GM18498 (cell line): ENCODE data around the gene CDYL.
"Not testable (repeated sequence)": the region's sequence is repeated elsewhere in the genome, so short reads cannot be mapped to it uniquely, and the experiment has no call there.

ENCODE experiments used
- ATAC-seq: cut with Tn5 transposase; IDR thresholded peaks from one replicate; pipeline ENCODE4 v1.9.1; 2021; ENCODE audit warnings: mild to moderate bottlenecking, moderate library complexity; ENCODE audit not compliant: unreplicated experiment

The CDYL gene

DNA sequence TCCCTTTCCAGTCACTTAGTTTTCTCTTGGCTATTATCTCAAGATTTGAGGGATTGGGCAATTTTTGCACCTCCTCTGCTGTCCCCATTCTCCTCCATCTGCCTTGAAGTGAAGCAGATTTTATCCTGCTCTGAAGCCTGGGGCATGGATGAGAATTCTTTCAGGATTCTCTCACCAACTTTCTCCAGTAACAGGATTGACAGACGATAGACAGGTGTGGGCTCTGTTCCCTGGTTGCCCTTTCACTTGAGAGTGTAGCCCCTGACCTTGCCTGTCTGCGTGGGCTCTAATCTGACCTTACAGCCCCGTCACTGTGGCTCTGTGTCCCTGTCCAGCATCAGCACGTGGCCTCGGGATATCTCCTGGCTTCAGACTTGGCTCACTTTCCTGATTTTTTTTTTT lies 27.1 kb downstream of the CDYL start:
- ATAC-seq, result no peak

- no peak for ATAC-seq
Observed at GRCh38 chr6:4804095-4804494, 27.9 kb downstream of the CDYL start.

- ATAC-seq, result no peak
Observed at GRCh38 chr6:4805553-4806336, 29.5 kb downstream of the CDYL start.

DNA sequence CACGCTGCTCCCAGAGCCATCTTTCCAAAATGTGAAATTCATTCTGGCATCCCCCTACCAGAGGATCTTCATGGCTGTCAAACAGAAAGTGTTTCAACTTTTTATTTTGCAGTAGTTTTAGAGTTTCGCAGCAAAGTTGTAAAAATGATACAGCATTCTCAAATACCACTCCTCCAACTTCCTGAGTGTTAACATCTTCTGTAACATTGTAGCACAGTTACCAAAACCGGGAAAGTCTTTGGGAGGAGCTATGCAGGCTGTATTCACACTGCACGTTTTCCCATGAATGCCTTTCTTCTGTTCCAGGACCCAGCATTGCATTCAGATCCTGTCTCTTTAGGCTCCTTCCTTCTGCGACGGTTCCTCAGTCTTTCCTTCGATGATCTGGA lies 30.1 kb downstream of the CDYL start:
- ATAC-seq, result no peak

DNA sequence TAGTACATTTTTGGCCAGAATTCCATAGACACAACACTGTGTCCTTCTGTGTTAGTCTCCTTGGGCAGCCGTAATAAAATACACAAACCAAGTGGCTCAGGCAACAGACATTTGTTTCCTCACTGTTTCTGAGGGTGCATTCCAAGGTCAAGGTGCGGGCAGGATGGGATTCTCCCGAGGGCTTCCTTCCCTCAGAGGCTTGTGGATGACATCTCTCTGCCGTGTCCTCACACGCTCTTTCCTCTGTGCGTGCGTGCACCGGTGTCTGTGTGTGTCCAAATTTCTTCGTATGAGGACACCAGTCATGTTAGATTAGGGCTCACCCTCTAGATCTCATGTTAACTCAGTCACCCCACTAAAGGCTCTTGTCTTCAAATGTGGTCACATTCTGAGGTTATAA lies 30.6 kb downstream of the CDYL start:
- no peak for ATAC-seq

- no peak for ATAC-seq
Observed at GRCh38 chr6:4808396-4808795, 32.2 kb downstream of the CDYL start.

GRCh38 chr6:4809999-4810918 lies 34.1 kb downstream of the CDYL start:
- ATAC-seq, result no peak

DNA sequence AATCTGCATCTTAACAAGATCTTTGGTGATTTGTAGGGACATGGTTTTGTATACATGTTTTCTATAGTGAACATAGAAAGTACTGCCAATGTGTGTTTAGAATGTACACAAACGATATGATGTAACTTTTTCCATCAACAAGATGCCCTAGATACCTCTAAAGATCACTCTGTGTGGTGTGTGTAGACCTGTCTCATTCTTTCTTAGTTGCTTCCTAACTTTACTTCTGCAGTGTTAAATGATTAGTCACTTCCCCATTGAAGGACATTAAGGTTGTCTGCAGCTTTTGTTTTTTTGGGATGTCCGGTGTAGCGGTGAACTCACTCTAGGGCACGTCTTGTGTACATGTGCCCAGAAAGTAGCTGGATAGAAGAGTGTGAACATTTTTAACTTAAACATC lies 35.9 kb downstream of the CDYL start:
- no peak for ATAC-seq

GRCh38 chr6:4813055-4813454 lies 36.9 kb downstream of the CDYL start:
- no peak for ATAC-seq

- ATAC-seq, result peak; percentile 51
Observed at GRCh38 chr6:4814212-4814611, 38.0 kb downstream of the CDYL start.

DNA sequence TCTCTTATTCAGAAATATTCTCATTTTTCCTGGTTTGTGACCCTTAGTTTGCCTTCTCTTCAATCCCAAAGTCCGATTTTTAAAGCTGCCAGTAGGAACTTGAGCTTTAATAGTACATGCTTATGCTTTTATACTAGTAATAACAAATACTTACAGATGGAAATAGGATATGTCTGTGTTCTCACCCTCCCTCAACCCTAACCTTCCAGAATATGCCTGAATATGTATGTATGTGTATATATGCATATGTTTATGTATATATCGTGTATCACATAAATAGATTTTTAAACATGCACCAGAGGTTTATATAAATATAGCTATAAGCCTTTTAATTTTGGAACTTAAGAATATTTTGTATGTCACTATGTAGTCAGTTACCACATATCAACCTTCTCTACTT lies 38.8 kb downstream of the CDYL start:
- ATAC-seq, result no peak

GRCh38 chr6:4815584-4815983 lies 39.4 kb downstream of the CDYL start:
- no peak for ATAC-seq

DNA sequence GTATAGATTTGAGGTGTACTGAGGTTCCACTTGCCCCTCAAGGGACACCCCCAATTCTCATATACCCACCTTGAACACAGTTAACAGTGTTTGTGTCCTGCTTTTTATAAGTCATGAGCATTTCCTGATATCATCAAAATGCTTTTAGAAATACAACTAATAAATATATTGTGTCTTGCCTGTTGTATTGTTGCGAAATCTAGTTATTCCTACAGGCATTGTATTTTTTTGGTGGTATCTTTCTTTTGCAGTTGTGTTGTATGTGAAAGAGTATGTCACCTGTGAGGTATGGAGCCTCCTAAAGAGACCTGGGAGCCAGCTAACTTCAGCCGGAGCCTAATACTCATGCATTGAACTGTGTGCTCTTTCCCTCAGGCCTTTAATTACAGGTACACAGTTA lies 40.7 kb downstream of the CDYL start:
- ATAC-seq, result no peak

DNA sequence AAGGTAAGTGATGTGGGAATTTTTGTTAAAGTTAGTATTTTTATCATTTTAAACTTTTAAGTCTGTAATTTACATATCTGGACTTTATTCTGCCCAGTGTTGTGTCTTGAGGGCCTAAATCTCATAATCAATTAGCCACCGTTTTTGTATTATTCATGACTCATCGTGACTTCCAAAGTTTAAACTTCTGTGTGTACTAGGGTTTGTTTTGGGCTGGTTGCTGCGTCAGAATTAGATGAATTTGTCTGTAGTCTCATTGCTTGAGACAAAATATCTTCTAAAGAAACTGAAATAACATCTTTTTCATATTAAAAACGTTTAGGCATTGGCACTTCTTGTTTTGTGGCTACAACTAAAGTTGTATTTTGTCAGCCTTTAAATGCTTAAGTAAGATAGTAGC lies 41.3 kb downstream of the CDYL start:
- no peak for ATAC-seq

- ATAC-seq, result no peak
Observed at GRCh38 chr6:4818272-4818938, 42.2 kb downstream of the CDYL start.

- ATAC-seq, result no peak
Observed at GRCh38 chr6:4819706-4820283, 43.6 kb downstream of the CDYL start.

DNA sequence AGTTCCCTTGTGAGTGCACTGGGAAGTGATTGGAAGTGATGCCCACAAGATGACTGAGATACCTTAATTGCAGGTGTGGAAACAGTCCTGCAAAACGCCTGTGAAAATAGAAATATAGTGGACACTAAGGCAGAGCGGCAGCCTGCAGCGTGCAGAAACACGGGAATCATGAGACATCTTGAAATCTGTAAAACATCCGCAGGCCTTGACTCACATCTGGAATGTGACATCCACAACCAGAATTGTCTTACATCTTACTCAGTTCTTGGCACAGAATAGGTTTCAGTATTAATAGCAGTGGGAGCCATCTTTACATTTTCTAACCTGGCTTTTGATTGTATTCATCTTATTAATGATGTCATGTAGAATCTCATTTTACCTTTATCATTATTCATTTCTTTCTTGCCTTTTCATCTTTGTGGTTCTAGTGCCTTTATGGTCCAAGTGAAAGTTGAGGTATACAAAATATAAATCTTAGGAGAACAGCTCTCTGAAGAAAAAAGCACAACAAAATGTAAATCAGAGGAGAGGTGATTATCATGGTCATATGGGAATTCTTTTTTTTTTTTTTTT lies 44.6 kb downstream of the CDYL start:
- no peak for ATAC-seq

- ATAC-seq, result no peak
Observed at GRCh38 chr6:4822476-4822875, 46.3 kb downstream of the CDYL start.

- no peak for ATAC-seq
Observed at GRCh38 chr6:4828187-4828698, 52.0 kb downstream of the CDYL start.

GRCh38 chr6:4829089-4829488 lies 52.9 kb downstream of the CDYL start:
- no peak for ATAC-seq

- not testable (repeated sequence) for ATAC-seq
Observed at GRCh38 chr6:4835540-4835939, 59.3 kb downstream of the CDYL start.
